Fibroblast of skin of back (primary cell): Measurements from ENCODE around the gene PVALEF.

Source experiments
- DNase-seq: peaks from one replicate; pipeline ENCODE4 v3.0.0-alpha.2; 2013

Gene PVALEF

GRCh38 chr17:81163051-81163695 lies 2.1 kb upstream of the PVALEF start:
- DNase-seq: no peak

GRCh38 chr17:81163703-81164370 lies 1.5 kb upstream of the PVALEF start:
- no peak for DNase-seq

GRCh38 chr17:81164371-81165245 lies 699 bp upstream of the PVALEF start:
- DNase-seq: no peak

GRCh38 chr17:81166033-81166492 lies 756 bp downstream of the PVALEF start, which contains the start of gene AATK:
Gene AATK, minus strand, starts transcription at chr17:81166221. Its CDS starts 229 bp downstream, at chr17:81165992.
- no peak for DNase-seq

GRCh38 chr17:81167194-81167524 lies 1.9 kb downstream of the PVALEF start:
- DNase-seq: no peak

GRCh38 chr17:81167638-81168037 lies 2.3 kb downstream of the PVALEF start:
- DNase-seq: no peak

GRCh38 chr17:81169870-81170309 lies 4.6 kb downstream of the PVALEF start:
- DNase-seq: no peak

- no peak for DNase-seq
Observed at GRCh38 chr17:81170727-81171494, 5.6 kb downstream of the PVALEF start.

GRCh38 chr17:81171941-81172340 lies 6.6 kb downstream of the PVALEF start:
- peak; percentile 22 for DNase-seq

GRCh38 chr17:81173052-81173761 lies 7.9 kb downstream of the PVALEF start:
- peak; percentile 16 for DNase-seq

- DNase-seq: no peak
Observed at GRCh38 chr17:81173762-81174155, 8.5 kb downstream of the PVALEF start.

- peak; percentile 13 for DNase-seq
Observed at GRCh38 chr17:81176666-81177065, 11.4 kb downstream of the PVALEF start.

- no peak for DNase-seq
Observed at GRCh38 chr17:81178136-81179091, 13.1 kb downstream of the PVALEF start.

GRCh38 chr17:81179220-81179619 lies 13.9 kb downstream of the PVALEF start:
- no peak for DNase-seq

GRCh38 chr17:81179861-81180260 lies 14.6 kb downstream of the PVALEF start:
- DNase-seq: no peak

GRCh38 chr17:81180836-81181810 lies 15.8 kb downstream of the PVALEF start:
- no peak for DNase-seq

- DNase-seq: no peak
Observed at GRCh38 chr17:81181811-81182185, 16.5 kb downstream of the PVALEF start.

GRCh38 chr17:81182596-81182995 lies 17.3 kb downstream of the PVALEF start:
- no peak for DNase-seq

- DNase-seq: no peak
Observed at GRCh38 chr17:81183316-81183715, 18.0 kb downstream of the PVALEF start.
